ENCODE measurements around the gene ELAPOR2.
"Not testable (repeated sequence)": the region's sequence is repeated elsewhere in the genome, so short reads cannot be mapped to it uniquely, and the experiment has no call there.

Gene ELAPOR2, protein sequence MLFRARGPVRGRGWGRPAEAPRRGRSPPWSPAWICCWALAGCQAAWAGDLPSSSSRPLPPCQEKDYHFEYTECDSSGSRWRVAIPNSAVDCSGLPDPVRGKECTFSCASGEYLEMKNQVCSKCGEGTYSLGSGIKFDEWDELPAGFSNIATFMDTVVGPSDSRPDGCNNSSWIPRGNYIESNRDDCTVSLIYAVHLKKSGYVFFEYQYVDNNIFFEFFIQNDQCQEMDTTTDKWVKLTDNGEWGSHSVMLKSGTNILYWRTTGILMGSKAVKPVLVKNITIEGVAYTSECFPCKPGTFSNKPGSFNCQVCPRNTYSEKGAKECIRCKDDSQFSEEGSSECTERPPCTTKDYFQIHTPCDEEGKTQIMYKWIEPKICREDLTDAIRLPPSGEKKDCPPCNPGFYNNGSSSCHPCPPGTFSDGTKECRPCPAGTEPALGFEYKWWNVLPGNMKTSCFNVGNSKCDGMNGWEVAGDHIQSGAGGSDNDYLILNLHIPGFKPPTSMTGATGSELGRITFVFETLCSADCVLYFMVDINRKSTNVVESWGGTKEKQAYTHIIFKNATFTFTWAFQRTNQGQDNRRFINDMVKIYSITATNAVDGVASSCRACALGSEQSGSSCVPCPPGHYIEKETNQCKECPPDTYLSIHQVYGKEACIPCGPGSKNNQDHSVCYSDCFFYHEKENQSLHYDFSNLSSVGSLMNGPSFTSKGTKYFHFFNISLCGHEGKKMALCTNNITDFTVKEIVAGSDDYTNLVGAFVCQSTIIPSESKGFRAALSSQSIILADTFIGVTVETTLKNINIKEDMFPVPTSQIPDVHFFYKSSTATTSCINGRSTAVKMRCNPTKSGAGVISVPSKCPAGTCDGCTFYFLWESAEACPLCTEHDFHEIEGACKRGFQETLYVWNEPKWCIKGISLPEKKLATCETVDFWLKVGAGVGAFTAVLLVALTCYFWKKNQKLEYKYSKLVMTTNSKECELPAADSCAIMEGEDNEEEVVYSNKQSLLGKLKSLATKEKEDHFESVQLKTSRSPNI

DNA sequence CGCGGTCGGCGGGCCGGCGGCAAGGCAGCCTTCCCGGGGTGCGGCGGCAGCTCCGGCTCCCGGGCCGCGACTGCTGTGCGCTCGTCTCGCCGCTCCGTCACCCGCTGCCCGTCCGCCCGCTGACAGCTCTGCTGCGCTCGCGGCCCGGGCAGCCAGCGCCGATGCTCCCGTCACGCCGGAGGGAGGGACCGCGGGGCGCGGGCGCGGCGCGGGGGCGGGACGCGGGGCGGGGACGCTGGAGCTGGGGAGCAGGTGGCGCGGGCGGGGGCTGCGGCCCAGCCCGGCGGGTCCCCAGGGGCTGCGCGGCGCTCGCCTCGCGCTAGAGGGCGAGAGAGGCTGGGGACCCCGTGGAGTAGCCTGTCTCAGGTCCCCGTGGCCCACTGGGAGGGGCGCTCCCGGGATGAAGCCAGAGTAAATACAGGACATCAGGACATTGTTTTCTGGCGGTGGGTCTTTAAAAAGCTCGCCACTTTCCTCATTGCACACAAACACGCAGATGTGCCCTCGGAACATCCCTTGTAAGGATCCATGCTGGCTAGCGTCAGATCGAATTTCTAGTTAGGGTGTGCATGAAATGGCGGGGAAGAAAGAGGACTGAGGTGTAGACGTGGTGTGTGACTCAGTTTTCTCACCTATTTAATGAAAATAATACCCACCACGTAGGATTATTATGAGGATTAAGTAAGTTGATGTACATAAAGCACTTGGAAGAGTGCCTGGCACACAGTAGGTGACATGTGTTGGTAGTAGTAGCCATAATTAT, at the start of gene ELAPOR2:
Gene ELAPOR2 (minus strand): TSS at position 130 of the 763 bp plus-strand sequence. CDS start 141 bp downstream, outside the sequence.
- peak; percentile 73 for DNase-seq

DNA sequence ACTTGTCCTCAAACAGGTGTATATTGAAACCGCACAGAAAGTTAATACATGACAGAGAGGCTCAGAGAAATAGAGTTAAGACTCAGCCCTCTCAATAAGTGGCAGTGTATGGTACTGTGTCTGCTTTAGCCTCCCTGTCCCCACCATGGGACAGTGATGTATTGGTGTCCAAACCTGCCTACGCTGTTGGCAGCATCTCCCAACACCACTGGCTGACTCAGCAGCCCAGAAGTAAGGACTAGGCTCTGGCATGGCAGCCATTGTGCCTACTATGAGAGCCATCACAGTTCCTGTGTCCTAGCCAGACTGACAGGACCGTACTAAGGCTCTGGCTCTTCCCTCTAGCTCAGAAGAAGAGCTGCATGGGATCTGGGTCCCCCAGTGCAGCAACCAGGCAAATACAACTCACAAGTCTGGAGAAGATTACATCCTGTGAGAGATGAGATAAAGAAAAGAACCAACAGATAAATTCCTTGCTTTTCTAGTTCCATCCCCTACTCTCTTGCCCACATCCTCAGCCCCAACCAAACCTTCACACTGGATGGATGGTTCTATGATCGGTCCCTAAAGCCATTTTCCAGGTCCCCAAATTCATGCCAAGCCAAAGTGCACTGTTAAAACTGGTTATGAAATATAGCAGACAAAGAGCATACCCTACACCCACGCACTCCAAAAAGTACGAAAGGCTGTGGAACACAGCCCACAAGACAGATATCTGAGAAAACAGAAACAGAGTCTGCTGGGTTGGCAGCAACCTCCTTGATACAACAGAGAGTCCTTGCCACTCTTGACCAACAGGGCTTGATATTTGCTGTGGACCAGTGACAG, 48.7 kb upstream of the ELAPOR2 start:
- DNase-seq: no peak

DNA sequence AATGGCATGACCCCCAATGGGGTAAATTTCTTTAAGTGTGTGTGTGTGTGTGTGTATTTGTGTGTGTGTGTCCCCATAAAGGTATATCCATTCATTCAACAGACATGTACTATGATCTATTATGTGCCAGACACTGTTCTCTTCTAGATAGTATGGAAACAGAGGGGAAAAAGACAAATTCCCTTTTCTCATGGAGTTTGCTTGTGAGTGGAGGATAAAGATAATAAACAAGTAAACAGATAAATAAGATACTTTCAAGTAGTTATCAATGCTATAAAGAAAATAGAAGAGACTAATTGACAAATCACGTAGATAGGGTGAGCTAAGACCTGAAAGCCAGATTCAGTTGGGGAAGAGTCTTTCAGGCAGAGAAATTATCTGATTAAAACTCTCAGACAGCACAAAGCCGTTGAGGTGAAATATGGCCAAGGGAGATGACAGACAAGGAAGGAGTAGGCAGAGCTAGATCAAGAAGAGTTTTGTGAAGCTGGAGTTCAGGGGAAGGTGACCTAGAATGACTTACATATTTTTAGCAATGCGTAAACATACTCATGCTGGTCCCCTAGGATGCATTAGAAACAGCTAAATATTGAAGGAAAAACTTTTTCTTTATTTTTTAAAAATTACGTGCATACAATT, 47.6 kb upstream of the ELAPOR2 start:
- DNase-seq: no peak

DNA sequence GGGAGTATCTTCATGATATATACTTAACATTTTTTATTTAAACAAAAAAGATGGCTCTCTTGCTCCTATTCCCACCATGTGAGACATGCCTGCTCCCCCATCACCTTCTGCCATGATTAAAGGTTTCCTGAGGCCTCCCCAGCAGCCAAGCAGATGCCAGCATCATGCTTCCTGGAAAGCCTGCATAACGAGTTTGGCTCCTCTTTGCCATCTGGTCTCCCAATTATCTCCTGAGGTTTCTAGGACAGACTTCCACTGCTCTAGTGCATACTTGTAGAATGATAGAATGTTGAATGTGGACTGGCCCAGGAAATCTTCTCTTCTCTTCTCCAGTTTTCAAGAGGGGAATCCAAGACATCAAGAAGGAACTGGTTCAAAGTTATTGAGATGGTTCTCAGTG, 45.9 kb upstream of the ELAPOR2 start:
- DNase-seq: no peak

DNA sequence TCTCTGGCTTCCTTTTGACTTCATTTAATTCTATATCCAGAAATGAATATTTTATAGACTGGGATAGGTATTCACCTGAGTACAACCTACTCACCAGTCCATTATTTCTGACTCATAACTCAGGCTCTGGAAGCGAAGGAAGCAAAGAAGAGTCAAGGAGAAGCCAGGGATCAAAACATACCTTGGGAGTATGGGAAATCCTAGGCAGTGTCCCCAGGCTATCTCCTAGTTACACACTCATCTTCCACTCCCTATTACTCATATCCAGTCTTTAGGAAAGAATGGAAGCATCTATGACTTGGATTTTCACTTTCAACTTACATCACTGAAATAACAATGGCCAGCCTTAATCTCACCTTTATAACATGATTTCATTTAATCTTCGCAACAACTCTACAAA, 40.9 kb upstream of the ELAPOR2 start:
- no peak for DNase-seq

DNA sequence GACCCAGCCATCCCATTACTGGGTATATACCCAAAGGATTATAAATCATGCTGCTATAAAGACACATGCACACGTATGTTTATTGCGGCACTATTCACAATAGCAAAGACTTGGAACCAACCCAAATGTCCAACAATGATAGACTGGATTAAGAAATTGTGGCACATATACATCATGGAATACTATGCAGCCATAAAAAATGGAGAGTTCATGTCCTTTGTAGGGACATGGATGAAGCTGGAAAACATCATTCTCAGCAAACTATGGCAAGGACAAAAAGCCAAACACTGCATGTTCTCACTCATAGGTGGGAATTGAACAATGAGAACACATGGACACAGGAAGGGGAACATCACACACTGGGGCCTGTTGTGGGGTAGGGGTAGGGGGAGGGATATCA, 37.9 kb upstream of the ELAPOR2 start:
- not testable (repeated sequence) for DNase-seq

DNA sequence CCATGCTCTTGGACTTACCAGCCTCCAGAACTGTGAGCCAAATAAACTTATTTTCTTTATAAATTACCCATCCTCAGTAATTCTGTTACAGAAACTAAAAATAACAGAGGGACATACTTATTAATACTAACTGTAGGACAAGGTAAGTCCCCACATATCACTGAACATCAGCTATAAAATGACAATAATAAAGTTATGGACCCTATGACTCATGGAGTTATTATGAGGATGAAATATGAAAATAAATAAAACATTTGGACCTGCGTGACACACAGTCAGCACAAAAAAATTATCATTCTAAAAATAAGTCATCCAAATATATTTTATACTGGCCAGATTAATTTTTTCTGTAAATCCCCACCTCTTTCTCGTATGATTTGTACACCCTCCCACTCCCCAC, 34.9 kb upstream of the ELAPOR2 start:
- DNase-seq: no peak

DNA sequence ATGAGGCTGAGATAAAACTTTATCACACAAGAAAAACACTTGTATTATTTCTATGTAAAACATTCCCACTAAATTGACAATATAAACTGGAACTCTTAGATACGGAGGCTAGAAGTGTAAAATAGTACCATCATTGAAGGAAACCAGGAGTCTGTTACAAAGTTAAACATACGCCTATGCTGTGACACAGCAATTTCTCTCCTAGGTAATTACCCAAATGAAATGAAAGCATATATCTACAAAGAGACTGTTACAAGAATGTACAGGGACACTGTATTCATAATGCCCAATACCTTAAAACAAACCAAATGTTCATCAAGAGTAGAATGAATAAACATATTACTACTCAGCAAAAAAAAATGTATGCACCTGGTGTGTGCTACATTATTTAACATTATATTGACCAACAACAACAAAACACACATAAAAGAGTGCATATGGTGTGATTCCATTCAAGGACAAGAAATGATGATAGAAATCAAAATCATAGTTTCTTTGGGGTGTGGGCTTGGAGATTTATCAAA, 33.2 kb upstream of the ELAPOR2 start:
- no peak for DNase-seq

DNA sequence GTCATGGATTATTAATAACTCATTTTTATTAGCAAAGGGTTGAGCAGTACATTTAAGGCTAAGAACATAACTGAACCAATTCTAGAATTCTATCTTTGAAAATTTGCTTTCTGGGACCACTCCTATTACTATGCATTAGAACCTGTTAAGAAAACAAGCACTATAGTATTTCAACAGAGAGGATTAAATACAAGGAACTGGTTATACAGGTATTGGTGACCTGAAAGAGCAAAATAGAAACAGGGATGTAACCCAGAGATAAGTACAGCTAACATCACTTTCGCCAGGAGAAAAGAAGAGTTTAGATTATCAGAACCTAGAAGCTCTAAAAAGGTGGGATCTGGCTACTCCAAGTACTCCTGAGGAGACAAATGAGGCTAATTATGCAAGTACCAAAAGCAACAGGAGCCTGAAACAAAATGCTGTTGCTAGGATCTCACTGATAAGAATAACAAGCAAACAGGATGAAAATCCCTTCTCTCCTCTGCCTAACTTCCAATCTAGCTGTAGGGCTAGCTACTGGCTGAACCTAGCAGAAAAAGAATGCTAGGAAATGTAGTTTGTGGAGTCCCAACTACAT, 32.1 kb upstream of the ELAPOR2 start:
- DNase-seq: no peak

DNA sequence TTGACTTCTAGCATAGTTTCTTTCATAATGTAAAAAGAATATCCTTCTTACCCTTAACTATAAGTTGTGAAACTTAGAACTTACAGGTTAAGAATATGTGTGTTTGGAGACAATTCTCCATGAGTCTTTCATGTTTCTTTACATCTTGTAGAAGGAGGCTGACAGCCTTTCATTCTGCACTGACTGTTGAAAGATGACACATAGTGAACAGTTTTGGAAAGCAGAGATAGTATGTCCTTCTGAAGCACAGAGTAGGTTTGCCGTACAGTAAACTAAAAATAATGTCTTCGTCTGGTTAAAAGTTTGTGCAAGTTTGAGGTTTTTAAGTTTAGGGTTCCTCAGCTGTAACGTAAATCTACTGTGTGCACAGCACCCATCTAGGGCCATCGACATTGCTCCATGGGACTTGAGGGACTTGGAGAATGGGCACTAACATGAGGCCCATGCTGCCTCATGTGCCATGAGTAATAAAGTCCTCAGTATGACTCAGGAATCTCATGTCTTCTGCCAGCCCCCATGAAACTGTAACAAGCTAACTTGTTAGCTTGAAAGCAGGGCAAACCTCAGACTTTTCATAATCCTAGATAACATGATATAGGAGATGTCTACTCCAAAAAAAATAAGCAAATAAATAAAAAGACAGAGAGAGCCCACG, 24.5 kb upstream of the ELAPOR2 start:
- DNase-seq: no peak

DNA sequence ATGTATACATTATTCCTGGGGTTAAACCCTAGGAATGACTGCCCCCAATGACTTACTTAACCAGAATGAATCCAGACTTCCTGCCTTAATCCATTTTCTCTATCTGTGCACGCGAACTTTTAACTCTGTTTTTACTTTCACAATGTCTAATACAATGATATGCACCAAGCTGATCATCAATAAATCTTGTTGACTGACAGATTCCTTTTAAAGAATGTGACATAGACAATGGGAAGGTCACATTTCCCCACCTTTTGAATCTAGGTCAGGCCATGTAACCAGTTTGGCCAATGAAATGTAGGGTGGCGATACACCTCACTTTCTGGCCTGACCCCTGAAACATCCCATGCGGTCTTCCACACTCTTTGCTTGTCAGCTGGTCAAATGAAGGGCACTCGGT, 23.2 kb upstream of the ELAPOR2 start:
- no peak for DNase-seq

DNA sequence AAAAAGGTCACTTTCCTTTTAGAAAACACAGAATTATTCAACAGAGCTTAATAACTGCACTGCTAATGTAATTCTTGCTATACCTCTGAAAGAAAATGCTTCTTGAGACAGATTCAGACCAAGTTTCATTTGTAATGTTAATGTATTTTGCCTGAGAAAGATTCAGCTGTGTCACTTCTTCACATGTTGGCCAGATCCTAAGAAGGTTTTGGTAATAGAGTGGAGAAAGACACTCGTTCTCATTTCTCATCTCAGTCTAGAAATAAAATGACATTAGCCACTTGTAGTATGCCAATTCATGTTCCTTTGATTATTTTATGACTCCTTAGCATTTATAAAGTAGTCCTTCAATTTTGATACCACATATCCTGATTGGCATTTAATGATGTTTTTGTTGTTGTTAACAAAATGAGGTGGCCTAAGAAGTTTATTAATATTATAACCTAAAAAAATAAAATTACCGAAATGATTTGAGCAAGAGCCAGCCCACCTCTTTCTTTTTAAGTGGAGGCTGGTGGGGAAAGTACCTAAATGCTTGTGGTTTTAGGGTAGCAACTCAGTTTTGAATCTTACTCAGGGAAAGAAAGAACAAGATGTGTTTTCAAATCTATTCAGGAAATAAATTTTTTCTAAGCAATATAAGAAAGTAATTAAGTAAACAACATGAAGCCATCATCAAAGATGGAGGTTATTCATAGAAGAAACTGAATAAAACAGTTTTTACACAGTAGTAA, 16.4 kb upstream of the ELAPOR2 start:
- no peak for DNase-seq

DNA sequence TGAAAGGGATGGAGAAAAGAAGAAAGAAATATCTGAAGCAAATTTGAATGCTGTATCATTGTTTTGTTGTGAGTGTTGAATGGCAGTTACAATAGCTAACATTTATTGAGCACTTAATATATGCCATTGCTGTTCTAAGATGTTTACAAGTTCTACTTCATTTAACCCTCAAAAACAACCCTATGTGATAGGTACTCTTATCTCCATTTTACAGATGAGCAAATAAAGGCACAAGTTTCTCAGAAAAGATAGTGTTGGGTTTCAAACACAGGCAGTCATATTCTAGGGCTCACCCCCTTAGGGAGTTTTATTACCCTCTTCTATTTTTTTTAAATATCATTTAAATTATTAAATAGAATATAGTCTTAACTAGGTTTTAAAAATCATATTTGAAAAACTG, 8.3 kb upstream of the ELAPOR2 start:
- no peak for DNase-seq

DNA sequence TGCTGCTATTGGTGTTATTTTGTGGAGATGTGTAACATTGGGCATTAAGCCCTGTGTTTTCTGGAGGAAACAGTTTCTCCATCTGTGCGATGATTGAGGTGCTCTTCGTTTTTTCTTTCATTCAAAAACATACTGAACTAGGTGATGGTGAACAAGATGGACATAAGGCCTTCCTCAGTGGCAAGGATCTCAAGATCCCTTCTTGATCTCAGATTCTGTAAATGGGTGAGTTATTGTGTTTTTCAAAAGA, 759 bp upstream of the ELAPOR2 start:
- no peak for DNase-seq

DNA sequence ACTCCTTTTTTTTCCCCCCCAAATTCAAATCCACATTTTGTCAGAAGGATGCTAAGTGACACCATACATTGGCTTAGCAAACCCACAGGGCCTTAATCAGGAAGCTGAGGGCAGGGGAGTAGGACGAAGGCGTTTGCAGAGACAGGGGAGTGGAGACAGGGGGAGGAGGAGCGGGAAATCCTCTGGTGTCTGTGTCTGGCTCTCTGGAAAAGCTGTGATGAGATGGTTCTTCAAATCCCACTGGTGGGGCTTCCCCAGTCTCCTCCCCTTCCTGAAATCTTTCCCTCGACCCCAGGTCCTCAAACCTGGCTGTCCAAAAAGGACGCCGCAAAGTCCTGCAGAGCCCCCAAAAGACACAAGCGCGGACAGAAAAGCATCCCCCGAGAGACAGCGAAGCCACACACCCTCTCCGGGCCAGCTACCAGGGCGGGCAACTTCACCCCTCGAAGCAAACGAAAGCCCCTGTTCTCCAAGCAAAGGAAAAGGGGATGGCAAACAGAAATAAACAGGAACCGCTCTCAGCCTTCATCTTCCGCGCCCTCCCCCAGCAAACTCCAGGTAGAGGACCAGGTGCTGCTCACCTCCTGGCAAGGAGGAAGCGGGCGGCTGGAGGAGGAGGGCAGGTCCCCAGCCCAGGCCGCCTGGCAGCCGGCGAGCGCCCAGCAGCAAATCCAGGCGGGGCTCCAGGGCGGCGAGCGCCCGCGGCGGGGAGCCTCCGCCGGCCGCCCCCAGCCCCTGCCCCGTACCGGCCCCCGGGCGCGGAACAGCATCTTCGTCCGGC, 520 bp downstream of the ELAPOR2 start:
- peak; percentile 35 for DNase-seq

DNA sequence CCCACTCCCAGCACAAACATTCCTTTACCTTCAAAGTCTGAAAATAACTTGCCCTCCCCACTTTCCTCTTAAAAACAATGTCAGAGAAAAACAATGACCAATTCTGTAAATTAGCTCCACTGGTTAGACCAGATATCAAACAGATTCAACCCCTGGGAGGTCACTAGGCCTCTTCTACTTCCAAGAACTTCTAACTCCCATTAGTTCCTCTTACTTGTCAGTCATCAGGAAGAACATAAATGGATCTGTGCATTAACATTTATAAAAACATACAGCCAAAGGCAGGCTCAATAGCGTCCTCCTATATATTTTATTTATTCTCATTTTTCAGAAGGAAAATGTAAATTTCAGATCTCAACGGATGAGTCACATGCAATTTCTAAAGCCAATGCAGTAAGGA, 2.2 kb downstream of the ELAPOR2 start:
- DNase-seq: no peak

DNA sequence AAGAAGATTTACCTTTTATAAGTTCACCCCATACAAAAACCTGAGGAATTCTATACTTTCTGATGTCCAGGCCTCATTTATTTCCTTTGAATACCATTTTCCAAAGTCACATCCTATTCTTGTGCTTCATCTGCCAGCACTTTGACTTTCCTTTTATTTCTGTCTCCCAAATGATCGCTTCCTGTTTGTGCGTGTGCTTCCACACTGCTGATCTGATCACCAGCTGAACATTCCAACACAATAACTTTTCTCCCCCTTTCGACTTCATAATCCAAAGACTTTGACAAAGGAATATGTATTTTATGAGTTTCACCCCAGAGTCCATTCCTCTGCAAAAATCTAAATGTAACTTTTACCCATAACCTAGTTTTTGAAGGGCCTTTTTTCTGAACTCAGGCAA, 3.1 kb downstream of the ELAPOR2 start:
- DNase-seq: no peak

DNA sequence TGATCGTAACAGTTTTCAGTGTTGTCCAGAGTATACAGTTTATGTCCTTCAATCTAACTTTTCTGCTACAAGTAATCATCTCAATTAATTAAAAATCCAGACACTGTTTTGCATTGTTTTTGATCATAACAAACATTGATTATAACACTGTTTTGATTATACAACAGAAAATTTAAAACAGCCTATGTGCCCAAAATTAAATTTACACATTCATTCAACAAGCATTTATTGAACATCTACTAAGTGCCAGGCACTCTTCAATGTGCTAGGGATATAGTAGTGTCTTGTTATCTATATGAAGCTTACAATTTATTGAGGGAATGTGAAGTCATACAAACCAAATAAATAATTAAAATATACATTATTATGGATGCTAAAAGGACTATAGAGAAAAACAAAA, 10.6 kb downstream of the ELAPOR2 start:
- no peak for DNase-seq

DNA sequence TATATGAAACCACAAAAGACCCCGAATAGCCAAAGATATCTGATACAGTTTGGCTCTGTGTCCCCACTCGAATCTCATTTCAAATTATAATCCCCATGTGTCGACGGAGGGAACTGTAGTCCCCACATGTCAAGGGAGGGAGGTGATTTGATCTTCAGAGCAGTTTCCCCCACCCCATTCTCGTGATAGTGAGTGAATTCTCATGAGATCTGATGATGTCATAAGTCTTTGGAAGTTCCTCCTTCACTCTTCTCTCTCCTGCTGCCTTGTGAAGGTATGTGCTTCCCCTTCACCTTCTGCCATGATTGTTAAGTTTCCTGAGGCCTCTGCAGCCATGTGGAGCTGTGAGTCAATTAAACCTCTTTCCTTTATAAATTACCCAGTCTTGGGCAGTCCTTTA, 13.0 kb downstream of the ELAPOR2 start:
- no peak for DNase-seq

All from DMS79 treated with DMSO at 0.1 percent for 48 hours (cell line).